Neural cell (in vitro differentiated cells): ENCODE data around the gene GRIA2. TPM values are rescaled to one million over a fixed set of nuclear protein-coding genes. Genes with fewer than 3 reads are reported as not detected.

Experiments used
- H2AFZ ChIP-seq: fragments of 200-600, 300-800 bp; sonication (generic), shearing (Covaris generic); 2 replicates; pipeline ENCODE4 v1.6.0; 2014; ENCODE audit warnings: low read depth, mild to moderate bottlenecking, antibody characterized with exemption, low read length, moderate library complexity
- H3F3A ChIP-seq: fragments of 200-600 bp; shearing (Covaris generic); 2 replicates; pipeline ENCODE4 v1.6.1; 2016; ENCODE audit warnings: mild to moderate bottlenecking, moderate library complexity, mixed read lengths, antibody characterized with exemption, low read length; ENCODE audit not compliant: insufficient read depth, poor library complexity, severe bottlenecking
- H3K27ac ChIP-seq: fragments of 200-600, 300-800 bp; sonication (generic), shearing (Covaris generic); 2 replicates; pipeline ENCODE4 v1.5.1; 2014; ENCODE audit warnings: mild to moderate bottlenecking, low read length, moderate library complexity
- H3K27me3 ChIP-seq: fragments of 300-800, 200-600 bp; sonication (generic), shearing (Covaris generic); 2 replicates; pipeline ENCODE4 v1.6.0; 2014; ENCODE audit warnings: mild to moderate bottlenecking, low read depth, low read length, moderate library complexity; ENCODE audit not compliant: insufficient read depth
- H3K36me3 ChIP-seq: fragments of 300-800, 200-600 bp; sonication (generic), shearing (Covaris generic); 2 replicates; pipeline ENCODE4 v1.5.1; 2014; ENCODE audit warnings: mild to moderate bottlenecking, antibody characterized with exemption, low read length, moderate library complexity; ENCODE audit not compliant: insufficient read depth
- H3K4me2 ChIP-seq: fragments of 300-800, 200-600 bp; sonication (generic), shearing (Covaris generic); 2 replicates; pipeline ENCODE4 v1.6.0; 2014; ENCODE audit warnings: mild to moderate bottlenecking, low read length
- H3K4me3 ChIP-seq: fragments of 300-800, 200-600 bp; sonication (generic), shearing (Covaris generic); 2 replicates; pipeline ENCODE4 v1.5.1; 2014; ENCODE audit warnings: mild to moderate bottlenecking, low read length, moderate library complexity
- H3K79me2 ChIP-seq: fragments of 200-600 bp; shearing (Covaris generic); replicated peaks from 2 replicates; pipeline ENCODE4 v1.6.0; 2014; ENCODE audit warnings: mild to moderate bottlenecking, low read length, moderate library complexity; ENCODE audit not compliant: insufficient read depth
- H3K9ac ChIP-seq: fragments of 300-800, 200-600 bp; sonication (generic), shearing (Covaris generic); 2 replicates; pipeline ENCODE4 v1.6.1; 2016; ENCODE audit warnings: mild to moderate bottlenecking, low read length, mixed read lengths
- H3K9me2 ChIP-seq: fragments of 200-600 bp; shearing (Covaris generic); 2 replicates; pipeline ENCODE4 v1.6.1; 2016; ENCODE audit warnings: mild to moderate bottlenecking, low read length, mixed read lengths; ENCODE audit not compliant: insufficient read depth
- H3K9me3 ChIP-seq: fragments of 200-600, 300-800 bp; sonication (generic), shearing (Covaris generic); 2 replicates; pipeline ENCODE4 v1.6.1; 2016; ENCODE audit warnings: mild to moderate bottlenecking, mixed run types, low read length, moderate library complexity, mixed read lengths
- H4K20me1 ChIP-seq: fragments of 200-600 bp; shearing (Covaris generic); 2 replicates; pipeline ENCODE4 v1.6.1; 2016; ENCODE audit warnings: mild to moderate bottlenecking, mixed run types; ENCODE audit not compliant: insufficient read depth
- CTCF ChIP-seq: fragments of 450-650 bp; IDR thresholded peaks from 2 replicates; pipeline ENCODE4 v1.5.1; 2014; ENCODE audit warnings: antibody characterized with exemption, mild to moderate bottlenecking, moderate library complexity; ENCODE audit not compliant: poor library complexity, severe bottlenecking
- EP300 ChIP-seq: fragments of 450-650 bp; conservative IDR thresholded peaks from 2 replicates; pipeline ENCODE4 v1.6.1; 2014; ENCODE audit warnings: antibody characterized with exemption, mild to moderate bottlenecking, moderate library complexity; ENCODE audit not compliant: poor library complexity, severe bottlenecking
- EZH2 ChIP-seq: fragments of 200-600, 300-800 bp; shearing (Covaris generic), sonication (generic); IDR thresholded peaks from 2 replicates; pipeline ENCODE4 v1.6.1; 2014; ENCODE audit warnings: antibody characterized with exemption, low read length, borderline replicate concordance, mild to moderate bottlenecking; ENCODE audit not compliant: insufficient read depth, poor library complexity, severe bottlenecking
- MXI1 ChIP-seq: fragments of 450-650 bp; conservative IDR thresholded peaks from 2 replicates; pipeline ENCODE4 v1.6.1; 2014; ENCODE audit warnings: antibody characterized with exemption, mild to moderate bottlenecking; ENCODE audit not compliant: poor library complexity, severe bottlenecking
- POLR2AphosphoS5 ChIP-seq: IDR thresholded peaks from 2 replicates; pipeline ENCODE4 v1.6.1; 2012
- RAD21 ChIP-seq: fragments of 450-650 bp; conservative IDR thresholded peaks from 2 replicates; pipeline ENCODE4 v1.6.1; 2014; ENCODE audit warnings: antibody characterized with exemption, mild to moderate bottlenecking, moderate library complexity
- REST ChIP-seq: IDR thresholded peaks from 2 replicates; pipeline ENCODE4 v1.6.1; 2012; ENCODE audit warnings: borderline replicate concordance
- SMC3 ChIP-seq: fragments of 450-650 bp; conservative IDR thresholded peaks from 2 replicates; pipeline ENCODE4 v1.6.1; 2014; ENCODE audit warnings: antibody characterized with exemption, mild to moderate bottlenecking, moderate library complexity; ENCODE audit not compliant: poor library complexity
- TAF1 ChIP-seq: IDR thresholded peaks from 2 replicates; pipeline ENCODE4 v1.6.1; 2012; ENCODE audit warnings: low read depth
- polyA plus RNA-seq: library from polyadenylated mRNA; depleted of rRNA; stranded (reverse); fragments of >200 nt; gene quantifications from 2 replicates; pipeline ENCODE4 v1.2.3, GENCODE V29; 2014

Gene GRIA2
- polyA plus RNA-seq, 1 donor from 2014 or later: 823 TPM

GRCh38 chr4:157315968-157316367, 95.4 kb downstream of the GRIA2 start:
- H3K4me3 ChIP-seq: no peak overlapping the region
- H3K27ac ChIP-seq: no peak overlapping the region
- no peaks in the 10 kb centered on the region for H3K9me2 ChIP-seq
- no peak overlapping the region for H3K4me2 ChIP-seq
- no peaks in the 10 kb centered on the region for H4K20me1 ChIP-seq
- no peaks in the 10 kb centered on the region for H3K27me3 ChIP-seq
- no peak for TF ChIP-seq EZH2
- TF ChIP-seq MXI1: no peak
- TF ChIP-seq TAF1: no peak
- TF ChIP-seq POLR2AphosphoS5: no peak
- TF ChIP-seq RAD21: no peak
- H3K36me3 ChIP-seq: peaks cover 20% of the 10 kb centered on the region
- no peak overlapping the region for H3K9ac ChIP-seq
- peaks cover 12% of the 10 kb centered on the region for H3K79me2 ChIP-seq
- no peaks in the 10 kb centered on the region for H3F3A ChIP-seq
- no peaks in the 10 kb centered on the region for H3K9me3 ChIP-seq
- H2AFZ ChIP-seq: no peak overlapping the region

- TF ChIP-seq RAD21: no peak
- no peak for TF ChIP-seq CTCF
- no peak for TF ChIP-seq MXI1
- TF ChIP-seq REST: no peak
- TF ChIP-seq TAF1: no peak
- TF ChIP-seq POLR2AphosphoS5: no peak
- TF ChIP-seq EP300: no peak
- no peak for TF ChIP-seq SMC3
- no peak for TF ChIP-seq EZH2
- Histone ChIP-seq H3K79me2 (no peaks in the 10 kb centered on the region), H3K27me3 (no peaks in the 10 kb centered on the region), H3K4me3 (no peak overlapping the region), H3F3A (no peaks in the 10 kb centered on the region), H4K20me1 (no peaks in the 10 kb centered on the region), H3K36me3 (peaks cover 12% of the 10 kb centered on the region), H3K9me3 (no peaks in the 10 kb centered on the region), H3K27ac (no peak overlapping the region), H2AFZ (no peak overlapping the region), H3K9me2 (no peaks in the 10 kb centered on the region), H3K4me2 (no peak overlapping the region), H3K9ac (no peak overlapping the region)
Measured at GRCh38 chr4:157320092-157320491, 99.6 kb downstream of the GRIA2 start.

- Histone ChIP-seq H3K4me2 (no peak overlapping the region), H3K27me3 (no peaks in the 10 kb centered on the region), H2AFZ (no peak overlapping the region), H3K9ac (no peak overlapping the region), H4K20me1 (no peaks in the 10 kb centered on the region), H3K9me3 (no peaks in the 10 kb centered on the region), H3K36me3 (peaks cover 3% of the 10 kb centered on the region), H3K4me3 (no peak overlapping the region), H3K27ac (no peak overlapping the region), H3K79me2 (peaks cover 5% of the 10 kb centered on the region), H3F3A (no peaks in the 10 kb centered on the region), H3K9me2 (no peaks in the 10 kb centered on the region)
- TF ChIP-seq MXI1 (no peak), POLR2AphosphoS5 (no peak), REST (no peak)
Measured at GRCh38 chr4:157327666-157328065, 107.1 kb downstream of the GRIA2 start.
